Gastrocnemius medialis (tissue), 4 donors: ENCODE results near the gene GRID2.

Experiments
- POLR2A ChIP-seq, 2 donors: fragments of 450-650 bp; IDR thresholded peaks; one replicate each; pipeline ENCODE4 v1.6.1; 2017; ENCODE audit warnings: antibody characterized with exemption in 2 of 2, mild to moderate bottlenecking in 2 of 2, moderate library complexity in 2 of 2
- TF ChIP-seq, protein P1 (sequence below), 5 experiments: fragments of 450-650 bp in 3 of 5; fragments of 200-600 bp in 2 of 5; sonication (generic) in 2 of 5; IDR thresholded peaks in 4 of 5; conservative IDR thresholded peaks in 1 of 5; 1 replicate in 4 of 5; 2 replicates in 1 of 5; pipeline ENCODE4 v1.5.1; 2016 to 2019; ENCODE audit warnings: antibody characterized with exemption in 5 of 5, mild to moderate bottlenecking in 3 of 5, moderate library complexity in 3 of 5

DNA sequence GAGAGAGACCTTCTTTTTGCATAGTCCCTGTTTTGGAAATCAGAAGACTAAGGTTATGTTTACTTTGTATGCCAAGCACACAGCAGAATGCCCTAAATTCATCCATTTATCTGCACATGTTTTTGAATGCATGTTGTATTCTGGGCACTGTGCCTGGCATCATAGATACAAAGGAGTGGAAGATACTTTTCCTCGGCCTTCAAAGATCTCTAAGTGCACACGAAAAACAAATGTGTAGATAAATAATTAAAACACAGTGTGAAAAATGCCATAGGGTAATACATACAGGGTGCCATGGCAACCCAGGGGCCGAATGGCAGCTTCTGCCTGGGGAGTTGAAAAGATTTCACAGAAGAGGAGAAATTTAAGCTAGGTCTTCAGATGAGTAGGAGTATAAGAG is 1134.2 kb downstream of the GRID2 start:
- no peak for TF ChIP-seq POLR2A (IDR thresholded peaks at IDR 0.05)
- TF ChIP-seq, protein P1, sequence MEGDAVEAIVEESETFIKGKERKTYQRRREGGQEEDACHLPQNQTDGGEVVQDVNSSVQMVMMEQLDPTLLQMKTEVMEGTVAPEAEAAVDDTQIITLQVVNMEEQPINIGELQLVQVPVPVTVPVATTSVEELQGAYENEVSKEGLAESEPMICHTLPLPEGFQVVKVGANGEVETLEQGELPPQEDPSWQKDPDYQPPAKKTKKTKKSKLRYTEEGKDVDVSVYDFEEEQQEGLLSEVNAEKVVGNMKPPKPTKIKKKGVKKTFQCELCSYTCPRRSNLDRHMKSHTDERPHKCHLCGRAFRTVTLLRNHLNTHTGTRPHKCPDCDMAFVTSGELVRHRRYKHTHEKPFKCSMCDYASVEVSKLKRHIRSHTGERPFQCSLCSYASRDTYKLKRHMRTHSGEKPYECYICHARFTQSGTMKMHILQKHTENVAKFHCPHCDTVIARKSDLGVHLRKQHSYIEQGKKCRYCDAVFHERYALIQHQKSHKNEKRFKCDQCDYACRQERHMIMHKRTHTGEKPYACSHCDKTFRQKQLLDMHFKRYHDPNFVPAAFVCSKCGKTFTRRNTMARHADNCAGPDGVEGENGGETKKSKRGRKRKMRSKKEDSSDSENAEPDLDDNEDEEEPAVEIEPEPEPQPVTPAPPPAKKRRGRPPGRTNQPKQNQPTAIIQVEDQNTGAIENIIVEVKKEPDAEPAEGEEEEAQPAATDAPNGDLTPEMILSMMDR (IDR thresholded peaks at IDR 0.05 in 4 of 5, conservative IDR thresholded peaks at IDR 0.05 in 1 of 5) = no peak
